DLD1 (cell line): Measurements from ENCODE around the gene PHACTR3.

Experiments used
- in situ Hi-C: cut with HindIII; loops from 2 replicates; pipeline ENCODE4 v1.10.0; 2017; ENCODE audit warnings: low sequenced_read_pairs

The PHACTR3 gene

DNA sequence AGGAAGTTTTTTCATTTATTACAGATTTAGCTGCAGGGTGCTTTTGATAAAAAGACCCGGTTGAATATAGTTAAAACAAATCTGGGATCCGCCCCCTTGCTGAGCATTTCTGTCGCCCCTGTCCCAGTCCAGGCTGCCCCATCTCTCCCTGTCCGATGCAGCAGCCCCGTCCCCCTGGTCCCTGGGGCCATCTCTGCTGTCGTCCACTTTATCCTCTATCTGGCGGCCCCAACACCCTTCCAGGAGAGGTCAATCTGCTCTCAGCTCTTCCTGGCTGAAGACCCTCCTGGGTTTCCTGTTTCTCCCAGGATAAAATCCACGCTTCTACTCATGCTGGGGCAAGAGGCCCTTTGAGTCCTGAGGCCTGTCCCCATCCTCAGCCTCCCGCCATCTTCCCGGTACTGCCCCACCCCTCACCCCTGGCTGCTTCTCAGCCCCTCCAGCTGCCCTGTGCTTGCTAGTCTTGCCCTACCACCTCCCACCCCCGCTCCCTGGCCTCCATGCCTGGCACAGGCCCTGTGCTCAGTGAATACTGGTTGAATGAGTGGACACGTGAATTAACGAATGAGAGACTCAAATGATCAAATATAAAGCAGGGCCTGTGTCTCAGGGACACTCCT is 16.0 kb upstream of the PHACTR3 start:
- in situ Hi-C loops: no loop called here

DNA sequence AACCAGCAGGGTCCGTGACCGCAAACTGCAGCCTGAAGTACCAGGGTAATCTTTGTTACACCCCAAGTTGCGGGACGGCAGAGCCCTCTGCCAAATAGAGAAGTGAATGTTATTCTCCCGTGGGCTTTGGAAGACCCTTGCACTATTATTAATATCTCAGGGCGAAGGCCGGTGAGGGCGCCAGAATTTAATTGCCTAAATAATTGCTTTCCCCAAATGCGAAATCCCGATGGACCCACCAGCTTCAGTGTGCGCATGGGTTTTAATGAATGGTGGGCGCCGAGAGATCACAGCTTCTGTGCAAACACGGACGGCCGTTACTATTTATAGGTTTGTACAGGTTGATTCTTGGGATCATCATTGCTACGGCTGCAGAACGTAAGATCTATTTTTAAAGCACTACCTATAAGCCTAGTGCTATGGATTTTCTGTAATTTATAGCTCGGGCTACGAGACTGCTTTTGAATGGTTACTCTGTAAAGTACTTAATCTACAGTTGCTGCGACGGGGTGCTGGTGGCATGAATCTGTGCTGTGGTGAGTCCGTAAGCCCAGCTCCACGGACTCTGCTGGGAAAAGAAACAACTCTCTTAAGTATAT is 15.2 kb upstream of the PHACTR3 start:
- in situ Hi-C loops: no loop called here

DNA sequence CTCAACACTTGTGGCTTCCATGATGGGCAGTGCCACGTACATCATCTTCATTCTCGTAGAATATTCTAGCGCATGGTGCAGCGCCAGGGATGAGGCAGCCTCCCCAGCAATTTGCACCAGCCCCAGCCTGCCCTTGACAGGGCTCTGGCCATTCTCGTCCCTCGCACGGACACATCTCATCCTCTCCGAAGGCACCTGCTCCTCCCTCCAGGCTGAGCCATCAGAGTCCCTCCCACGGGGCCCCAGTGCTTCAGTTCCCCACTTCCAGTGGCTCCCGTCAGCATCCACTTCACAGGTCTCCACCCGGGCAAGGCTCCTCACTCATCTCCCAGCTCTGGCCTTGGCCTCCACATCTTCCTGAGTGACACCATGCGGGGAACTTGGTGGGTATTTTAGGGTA is 13.3 kb upstream of the PHACTR3 start:
- in situ Hi-C loops: no loop called here

DNA sequence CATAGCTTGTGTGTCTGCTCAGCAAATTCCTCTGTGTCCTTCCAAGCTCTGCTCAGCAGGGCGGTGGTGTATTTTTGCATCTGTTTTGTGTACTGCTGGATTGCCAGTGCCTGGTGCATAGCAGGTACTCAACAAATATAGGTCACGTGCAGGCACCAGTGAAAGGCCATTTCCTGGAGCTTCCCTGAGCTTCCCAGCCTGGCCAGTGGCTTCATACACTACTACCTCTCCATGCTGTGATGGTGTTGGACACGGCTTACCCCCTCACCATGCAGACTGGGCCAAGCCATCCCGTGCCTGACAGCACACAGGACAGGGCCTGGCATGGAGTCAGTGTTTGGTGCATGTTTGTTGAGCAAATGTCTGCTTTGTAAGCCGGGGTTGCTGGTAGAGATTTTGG is 7.7 kb upstream of the PHACTR3 start:
- in situ Hi-C loops: no loop called here

DNA sequence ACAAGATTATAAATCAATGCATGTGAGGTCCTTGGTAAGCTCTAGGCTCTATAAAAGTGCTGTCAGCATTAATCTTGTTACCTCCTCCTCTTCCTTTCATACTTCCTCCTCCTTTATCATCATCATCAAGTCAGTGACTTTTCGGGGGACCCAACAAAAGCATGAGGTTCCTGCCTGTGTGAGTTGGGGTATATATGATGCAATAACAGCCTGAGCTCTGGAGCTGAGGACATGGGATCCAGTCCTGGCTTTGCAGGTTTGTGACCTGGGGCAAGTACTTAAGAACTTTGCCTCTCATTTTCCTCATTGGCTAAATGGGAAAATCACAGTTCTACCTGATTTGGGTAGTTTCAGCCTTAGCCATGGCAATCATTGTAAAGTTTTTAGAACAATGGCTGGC is 7.1 kb upstream of the PHACTR3 start:
- in situ Hi-C loops: no loop called here

DNA sequence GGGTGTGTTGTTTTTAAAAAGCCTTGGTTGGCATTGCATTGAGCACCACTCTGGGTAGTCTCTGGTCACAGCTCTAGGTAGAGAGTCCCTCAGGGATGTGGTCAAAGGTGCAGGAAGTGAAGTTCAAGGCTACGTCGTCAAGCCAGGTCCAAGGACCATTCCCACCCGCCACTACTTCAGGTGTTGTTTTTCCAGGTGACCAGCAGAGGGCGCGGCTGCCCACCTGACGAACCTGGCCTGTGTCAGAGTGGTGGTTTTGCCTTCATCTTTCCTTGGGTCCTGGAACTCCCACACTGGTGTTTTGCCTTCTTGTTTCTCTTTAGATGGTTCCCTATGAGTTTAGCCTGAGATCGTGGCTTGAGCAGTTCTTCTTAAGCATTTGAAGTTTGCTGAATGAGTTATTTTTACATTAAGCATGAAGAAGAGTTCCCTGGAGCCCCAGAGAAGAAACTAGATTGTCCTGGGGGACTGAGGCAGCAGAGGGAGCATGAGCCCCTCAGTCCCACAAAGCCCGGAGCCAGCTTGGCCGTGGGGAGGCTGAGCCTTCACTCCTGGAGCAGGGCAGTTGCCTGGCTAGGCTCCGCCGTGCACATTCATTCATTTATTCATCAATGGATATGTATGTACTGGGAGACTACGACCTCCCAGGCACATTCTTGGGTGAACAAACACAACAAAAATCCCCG is 5.6 kb upstream of the PHACTR3 start:
- in situ Hi-C loops: no loop called here

DNA sequence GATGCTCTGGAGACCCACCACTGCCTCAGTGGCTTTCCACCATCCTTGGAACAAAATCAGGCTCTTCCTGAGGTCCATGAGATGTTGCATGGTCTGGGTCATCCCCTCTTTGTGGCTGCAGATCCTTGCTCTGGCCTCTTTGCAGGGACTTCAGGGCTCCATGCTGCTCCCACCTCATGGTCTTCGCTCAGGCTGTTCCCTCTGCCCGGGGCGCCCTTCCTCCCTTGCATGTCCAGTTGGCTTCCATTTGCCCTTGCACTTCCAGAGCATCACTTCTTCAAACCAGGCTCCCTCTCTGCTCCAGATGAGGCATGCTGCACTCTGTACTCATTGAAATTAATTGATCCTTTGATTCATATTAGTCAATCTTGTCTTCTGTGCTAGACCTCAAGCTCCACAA is 4.4 kb upstream of the PHACTR3 start:
- in situ Hi-C loops: no loop called here

DNA sequence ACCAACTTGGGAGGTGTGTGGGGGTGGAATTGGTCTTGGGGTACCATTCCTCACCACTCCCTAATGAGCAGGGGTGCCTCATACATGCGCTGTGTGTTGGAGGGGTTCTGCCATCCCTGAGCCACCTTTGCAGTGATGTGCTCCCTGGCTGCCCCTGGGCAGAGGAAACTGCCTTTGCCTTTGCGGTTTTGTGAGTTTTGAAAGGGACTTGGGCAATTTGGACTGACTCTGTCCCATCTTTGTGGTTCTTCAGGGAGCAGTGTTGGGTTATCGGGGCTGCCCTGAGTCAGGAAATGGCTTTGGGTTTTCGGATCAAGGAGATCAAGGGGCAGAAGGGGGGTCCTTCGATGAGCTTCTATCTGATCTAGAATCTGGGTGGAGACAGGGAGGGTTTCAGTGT is 3.9 kb upstream of the PHACTR3 start:
- in situ Hi-C loops: no loop called here

DNA sequence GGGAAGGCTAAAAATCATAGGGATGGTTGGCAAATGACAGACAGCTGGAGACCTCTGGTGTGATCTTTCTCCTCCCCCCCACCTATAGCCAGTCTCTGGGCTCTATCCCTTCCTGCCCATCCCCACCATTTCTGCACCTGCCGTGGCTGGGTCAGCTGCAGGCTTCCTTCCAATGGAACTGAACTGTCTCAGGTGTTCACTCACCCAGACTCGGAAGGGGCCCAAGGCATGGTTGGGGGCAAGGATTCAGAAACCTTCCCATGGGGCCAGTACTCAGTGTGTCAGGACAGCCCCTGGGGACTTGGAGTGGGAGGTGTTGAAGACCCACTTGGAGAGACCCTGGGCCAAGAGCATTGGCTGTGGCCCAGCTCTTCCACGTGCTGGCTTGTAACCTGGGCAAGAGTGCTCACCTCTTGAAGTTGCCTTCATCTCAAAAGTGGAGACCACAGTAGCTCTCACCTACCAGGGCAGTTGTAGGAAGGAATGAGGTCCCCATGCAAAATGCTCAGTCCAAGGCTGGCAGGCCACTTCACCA is 1.7 kb upstream of the PHACTR3 start:
- in situ Hi-C loops: no loop called here

DNA sequence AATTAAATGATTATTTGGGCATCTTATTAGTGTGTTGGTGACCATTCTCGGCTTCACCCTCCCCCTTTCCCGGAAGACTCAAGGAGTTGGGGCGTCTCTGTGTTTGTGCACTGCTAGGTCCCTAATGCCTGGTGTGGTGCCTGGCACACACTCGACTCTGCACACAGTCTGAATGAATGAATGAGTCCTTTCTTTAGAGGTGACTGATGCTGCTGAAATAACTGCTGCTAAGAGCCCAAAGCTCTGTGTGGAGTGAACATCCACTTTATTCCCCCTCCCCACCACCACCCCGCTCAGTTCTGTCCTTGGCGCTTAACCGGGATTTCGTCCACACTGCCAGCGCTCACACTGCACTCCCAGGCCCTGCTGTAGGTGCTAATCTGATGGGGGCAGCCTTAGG is 1.2 kb upstream of the PHACTR3 start:
- in situ Hi-C loops: no loop called here

DNA sequence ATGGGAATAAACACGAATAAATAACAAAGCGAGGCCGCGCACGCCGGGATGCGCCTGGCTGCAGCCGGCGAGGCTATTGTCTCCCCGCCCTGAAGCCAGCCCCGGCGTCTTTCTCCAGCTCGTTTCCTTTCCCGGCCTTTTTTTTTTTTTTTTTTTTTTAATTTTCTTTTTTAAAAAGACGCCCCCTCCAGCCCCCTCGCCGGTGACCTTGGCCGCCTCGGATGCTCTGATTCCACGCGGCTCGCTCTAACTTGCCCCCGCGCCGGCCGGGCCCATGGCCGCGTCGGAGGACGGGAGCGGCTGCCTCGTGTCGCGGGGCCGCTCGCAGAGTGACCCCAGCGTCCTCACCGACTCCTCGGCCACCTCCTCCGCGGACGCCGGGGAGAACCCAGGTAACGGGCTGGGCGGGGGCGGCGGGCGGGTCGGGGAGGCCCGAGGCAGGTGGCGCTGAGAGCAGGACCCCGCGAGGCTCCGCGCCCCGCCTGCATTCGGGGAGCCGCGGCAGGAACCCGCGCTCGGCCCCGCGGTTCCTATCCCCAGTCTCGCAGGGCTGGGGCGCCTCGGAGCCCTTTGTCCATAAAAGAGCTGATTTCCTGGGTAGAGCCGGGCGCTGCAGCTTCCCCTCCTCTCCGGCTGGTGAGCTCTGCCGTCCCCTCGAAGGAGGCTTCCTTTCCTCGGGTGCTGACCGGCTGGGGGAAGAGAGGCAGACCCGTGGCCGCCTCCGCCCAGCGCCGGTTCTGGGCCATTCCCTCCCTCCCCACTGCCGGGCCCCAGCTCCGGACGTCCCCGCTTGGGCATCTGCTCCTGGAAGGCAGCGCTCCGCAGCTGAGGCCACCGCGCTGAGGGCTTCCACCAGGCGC is 631 bp downstream of the PHACTR3 start:
- in situ Hi-C loops: no loop called here

DNA sequence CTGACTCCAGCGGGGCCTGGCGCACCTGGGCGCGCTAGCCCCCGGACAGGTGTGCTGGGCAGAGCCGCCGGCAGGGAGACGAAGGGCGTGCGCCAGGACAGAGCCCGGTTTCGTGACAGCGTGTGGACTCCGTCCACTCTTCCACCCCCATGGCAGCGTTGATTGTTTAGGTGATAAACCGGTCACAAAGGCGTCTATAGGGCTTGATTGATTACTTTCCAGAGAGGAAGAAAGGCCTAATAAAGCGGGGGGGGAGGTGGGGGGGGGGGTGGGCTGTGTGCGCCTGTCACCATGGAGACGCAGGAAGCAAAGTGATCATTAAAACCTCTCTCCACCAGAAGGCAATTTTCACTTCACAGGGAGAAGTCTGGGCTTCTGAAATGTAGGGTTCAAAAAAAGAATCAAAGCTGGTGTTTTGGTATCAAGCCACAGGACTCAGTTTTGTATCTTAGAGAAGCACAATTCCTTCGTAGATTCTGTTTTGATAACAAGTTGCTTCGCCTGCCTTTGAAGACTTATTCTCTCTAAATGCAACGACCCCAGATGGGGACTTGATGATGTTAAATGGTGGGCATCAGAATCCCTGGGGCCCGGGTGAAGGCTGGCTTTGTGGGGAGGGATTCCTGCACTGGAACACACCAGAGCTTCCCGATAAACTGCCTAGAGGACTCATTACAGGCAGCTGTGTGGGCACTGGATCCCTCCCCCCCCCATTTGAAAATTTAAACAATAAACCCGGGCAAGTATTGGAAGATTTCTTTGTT is 1.4 kb downstream of the PHACTR3 start:
- in situ Hi-C loops: no loop called here

DNA sequence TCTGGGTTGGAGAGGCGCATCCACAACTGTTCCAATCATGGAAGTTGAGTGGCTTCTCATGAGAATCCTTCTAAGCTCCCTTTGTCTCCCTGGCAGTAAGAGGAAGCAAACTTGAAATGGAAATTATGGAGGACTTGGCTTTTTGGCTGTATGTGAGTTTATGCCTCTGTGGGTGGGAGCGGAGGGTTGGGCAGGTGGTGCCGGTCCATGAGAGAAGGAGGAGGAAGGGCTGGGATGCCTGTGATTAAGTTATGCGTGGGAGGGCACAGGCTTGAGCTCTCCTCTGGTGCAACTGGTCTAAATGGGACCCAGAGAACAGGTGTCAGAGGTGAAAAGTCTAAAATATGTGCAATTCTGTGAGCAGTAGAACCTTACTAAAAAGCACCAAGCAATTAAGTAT is 2.2 kb downstream of the PHACTR3 start:
- in situ Hi-C loops: no loop called here

DNA sequence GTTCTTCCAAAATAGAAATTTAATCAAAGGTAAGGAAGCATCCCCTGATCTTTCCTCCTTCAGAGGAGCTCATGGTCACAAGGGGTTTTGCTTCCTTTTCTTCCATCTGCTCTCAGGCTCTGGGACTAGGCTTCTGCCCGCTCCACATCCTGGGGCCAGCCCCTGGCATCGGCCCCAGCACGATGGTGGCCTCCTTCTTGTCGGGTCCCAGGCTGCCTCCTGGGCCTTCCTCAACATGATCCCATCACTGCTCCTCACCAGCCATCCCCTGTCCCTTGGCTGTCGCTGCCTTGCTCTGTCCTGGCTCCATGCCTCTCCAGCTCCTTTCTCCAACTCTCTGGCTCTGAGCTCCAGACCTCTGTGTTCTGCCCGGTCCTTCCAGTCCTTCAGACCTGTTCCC is 4.1 kb downstream of the PHACTR3 start:
- in situ Hi-C loops: no loop called here

DNA sequence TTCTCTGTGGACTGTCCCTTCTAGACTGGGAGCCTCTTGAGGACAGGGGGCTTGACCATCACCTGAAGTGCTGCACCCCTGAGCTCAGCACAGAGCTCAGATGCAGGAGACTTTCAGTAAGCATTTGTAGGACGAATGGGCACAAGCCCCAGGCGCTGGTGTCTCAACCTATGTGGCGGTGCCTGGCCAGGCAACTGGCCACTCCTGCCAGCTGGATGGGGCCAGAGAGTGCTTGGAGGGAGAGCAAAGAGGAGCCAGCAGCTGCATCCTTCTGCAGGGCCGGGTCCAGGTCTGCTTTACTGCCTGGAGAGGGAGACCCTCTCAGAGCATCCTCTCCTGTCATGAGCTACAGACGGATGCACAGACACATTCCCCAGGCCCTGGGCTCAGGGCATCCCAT is 4.5 kb downstream of the PHACTR3 start:
- in situ Hi-C loops: no loop called here

DNA sequence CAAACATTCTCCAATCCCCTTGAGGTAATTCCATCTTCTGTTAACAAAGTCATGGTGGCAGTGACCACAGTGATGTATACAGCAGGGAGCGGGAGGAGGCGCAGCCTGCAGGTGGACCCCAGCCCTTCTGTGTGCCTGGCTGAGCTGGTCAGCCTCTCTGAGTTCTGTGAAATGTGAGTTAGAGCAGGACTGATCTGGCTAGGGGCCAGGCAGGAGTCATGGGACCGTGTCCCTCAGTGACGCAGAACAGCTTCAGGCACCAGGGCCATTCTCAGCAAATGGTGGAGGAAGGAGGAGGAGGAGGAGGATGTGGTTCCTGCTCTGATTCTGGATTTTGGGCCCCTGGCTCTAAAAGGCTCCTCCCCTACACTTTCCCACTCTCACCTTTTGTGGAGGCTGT is 6.9 kb downstream of the PHACTR3 start:
- in situ Hi-C loops: no loop called here

DNA sequence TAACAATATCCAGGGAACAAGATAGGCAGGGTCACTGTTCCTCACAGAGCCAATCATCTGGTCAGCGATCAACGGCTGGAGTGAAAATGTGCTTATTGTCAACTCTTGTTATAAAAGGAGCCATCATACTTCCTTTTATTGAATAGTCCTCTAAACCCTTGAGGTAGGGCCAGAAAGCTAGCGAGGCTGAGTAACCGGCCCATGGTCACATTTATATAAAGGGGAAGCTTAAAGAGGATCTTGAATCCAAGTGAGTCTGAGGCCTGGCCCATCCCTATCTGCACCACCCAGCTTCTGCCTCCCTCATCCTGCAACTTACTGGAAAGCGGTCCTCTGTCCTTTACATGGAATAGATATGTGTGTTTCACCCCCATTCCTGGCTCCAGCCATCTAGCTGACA is 9.5 kb downstream of the PHACTR3 start:
- in situ Hi-C loops: no loop called here

DNA sequence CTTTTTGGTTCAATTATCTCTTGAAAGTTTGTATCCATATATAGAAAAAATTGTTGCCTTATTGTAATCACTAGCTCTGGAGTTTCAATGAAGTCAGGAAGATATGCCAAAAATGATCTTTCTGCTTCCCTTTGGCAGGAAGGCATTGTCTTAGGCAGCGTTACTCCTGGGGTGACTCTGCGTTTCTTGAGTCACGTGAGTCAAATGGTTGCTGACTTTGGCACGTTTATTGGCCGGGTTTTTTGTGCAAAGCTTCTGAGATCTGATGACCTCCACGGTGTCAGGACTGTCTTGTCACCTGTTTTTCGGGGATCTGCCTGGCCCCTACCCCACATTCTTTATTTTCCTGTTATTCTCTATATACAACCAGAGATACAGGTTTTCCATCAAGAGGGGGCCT is 10.4 kb downstream of the PHACTR3 start:
- in situ Hi-C loops: no loop called here

DNA sequence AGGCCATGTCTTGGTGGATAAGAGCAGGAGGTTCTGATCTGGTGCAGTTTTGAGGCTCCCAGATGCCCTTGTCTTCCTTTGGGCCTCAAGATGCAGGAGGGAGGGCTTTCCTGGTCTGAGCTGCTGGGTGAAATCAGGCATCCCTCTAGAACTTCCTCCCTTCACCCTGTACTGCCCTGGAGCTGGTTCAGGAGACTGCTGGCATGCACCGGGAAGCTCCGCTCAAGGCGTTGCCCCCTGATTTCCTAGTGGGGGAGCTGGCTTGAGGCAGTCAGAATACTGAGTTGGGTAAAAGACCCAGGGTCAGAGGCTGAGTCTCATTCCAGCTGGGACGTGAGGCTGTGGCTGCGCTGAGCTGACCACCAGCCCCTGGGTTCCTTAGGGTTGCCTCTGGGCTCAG is 12.0 kb downstream of the PHACTR3 start:
- in situ Hi-C loops: no loop called here

DNA sequence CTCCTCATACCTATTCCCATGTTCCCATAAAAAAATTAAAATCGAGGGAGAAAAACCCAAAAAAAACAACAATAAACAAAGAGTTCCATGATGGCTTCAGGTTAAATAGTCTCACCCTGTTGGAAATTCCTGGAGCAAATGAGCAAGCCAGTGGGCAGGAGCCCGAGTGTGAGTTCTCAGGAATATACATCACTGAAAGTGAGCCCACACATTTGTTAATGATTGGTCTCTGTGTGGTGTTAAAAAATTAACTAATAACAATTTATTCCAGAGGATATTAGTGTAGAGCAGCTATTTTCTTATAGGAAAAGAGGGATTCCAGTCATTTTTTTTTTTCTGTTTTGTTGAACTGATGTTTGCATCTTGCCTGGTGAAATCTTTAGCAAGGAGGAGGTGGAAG is 12.9 kb downstream of the PHACTR3 start:
- in situ Hi-C loops: no loop called here

DNA sequence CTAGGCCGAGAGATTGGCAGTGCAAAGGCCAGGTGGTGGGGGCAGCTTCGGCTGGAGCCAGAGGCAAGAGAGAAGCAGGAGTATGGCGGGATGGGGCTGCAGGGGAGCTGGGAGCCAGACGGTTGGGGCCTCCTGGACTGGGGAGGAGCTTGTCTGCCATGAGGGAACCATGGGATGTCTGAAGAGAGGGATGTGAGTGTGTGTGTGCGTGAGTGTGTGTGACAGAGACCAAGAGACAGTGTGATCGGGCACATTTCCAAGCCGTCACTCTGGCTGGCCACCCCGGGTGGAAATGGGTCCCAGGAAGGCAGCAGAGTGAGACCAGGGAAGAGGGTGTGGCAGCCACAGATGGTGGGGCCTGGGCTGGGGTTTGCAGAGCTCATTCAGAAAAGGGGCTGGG is 13.8 kb downstream of the PHACTR3 start:
- in situ Hi-C loops: no loop called here
